MM.1S (cell line): ENCODE measurements around the gene CDC45.

Source experiments
- DNase-seq: peaks from one replicate; pipeline ENCODE4 v3.0.0-alpha.2; 2015
- H2AFZ ChIP-seq: fragments of 300-600 bp; sonication (generic); 2 replicates; pipeline ENCODE4 v1.6.0; 2016; ENCODE audit warnings: antibody characterized with exemption, low read length
- H3F3A ChIP-seq: fragments of 300-600 bp; sonication (generic); 2 replicates; pipeline ENCODE4 v1.6.1; 2016; ENCODE audit warnings: mild to moderate bottlenecking, antibody characterized with exemption, low read length, moderate library complexity, mixed read lengths; ENCODE audit not compliant: insufficient read depth
- H3K27ac ChIP-seq: fragments of 300-600 bp; sonication (generic); 2 replicates; pipeline ENCODE4 v1.5.1; 2016; ENCODE audit warnings: mild to moderate bottlenecking, low read length
- H3K27me3 ChIP-seq: fragments of 300-600 bp; sonication (generic); replicated peaks from 2 replicates; pipeline ENCODE4 v1.6.0; 2016; ENCODE audit warnings: low read length; ENCODE audit not compliant: insufficient read depth
- H3K36me3 ChIP-seq: fragments of 300-600 bp; sonication (generic); replicated peaks from 2 replicates; pipeline ENCODE4 v1.6.1; 2016; ENCODE audit warnings: mild to moderate bottlenecking, low read length, mixed read lengths; ENCODE audit not compliant: insufficient read depth
- H3K4me1 ChIP-seq: fragments of 300-600 bp; sonication (generic); 2 replicates; pipeline ENCODE4 v1.6.1; 2016; ENCODE audit warnings: low read length, mixed read lengths
- H3K4me2 ChIP-seq: fragments of 300-600 bp; sonication (generic); 2 replicates; pipeline ENCODE4 v1.6.0; 2016; ENCODE audit warnings: low read depth, low read length
- H3K4me3 ChIP-seq: fragments of 300-600 bp; sonication (generic); 2 replicates; pipeline ENCODE4 v1.5.1; 2016; ENCODE audit warnings: low read length, mixed read lengths
- H3K79me2 ChIP-seq: fragments of 300-600 bp; sonication (generic); 2 replicates; pipeline ENCODE4 v1.6.1; 2016; ENCODE audit warnings: mixed run types, low read length, mixed read lengths
- H3K9ac ChIP-seq: fragments of 300-600 bp; sonication (generic); 2 replicates; pipeline ENCODE4 v1.6.1; 2016; ENCODE audit warnings: low read length, mixed read lengths
- H3K9me2 ChIP-seq: fragments of 300-600 bp; sonication (generic); replicated peaks from 2 replicates; pipeline ENCODE4 v1.6.1; 2016; ENCODE audit warnings: mild to moderate bottlenecking, low read length, mixed read lengths; ENCODE audit not compliant: insufficient read depth
- H3K9me3 ChIP-seq: fragments of 300-600 bp; sonication (generic); replicated peaks from 2 replicates; pipeline ENCODE4 v1.6.1; 2016; ENCODE audit warnings: mild to moderate bottlenecking, low read length, mixed read lengths; ENCODE audit not compliant: insufficient read depth
- H4K20me1 ChIP-seq: fragments of 300-600 bp; sonication (generic); 2 replicates; pipeline ENCODE4 v1.6.1; 2016; ENCODE audit warnings: mild to moderate bottlenecking, low read length, moderate library complexity, mixed read lengths; ENCODE audit not compliant: insufficient read depth
- EZH2 ChIP-seq: fragments of 300-600 bp; sonication (generic); optimal IDR thresholded peaks from 2 replicates; pipeline ENCODE3; 2017; ENCODE audit warnings: low read depth, mild to moderate bottlenecking, antibody characterized with exemption, low read length, mixed read lengths
- EZH2phosphoT487 ChIP-seq: fragments of 300-600 bp; sonication (generic); IDR thresholded peaks from 2 replicates; pipeline ENCODE4 v1.6.1; 2018; ENCODE audit warnings: antibody characterized with exemption, low read length
- TF ChIP-seq, protein P1 (sequence below): fragments of 300-600 bp; sonication (generic); IDR thresholded peaks from 2 replicates; pipeline ENCODE4 v1.5.1; 2016; ENCODE audit warnings: antibody characterized with exemption, low read length, mixed read lengths

CDC45 gene

DNA sequence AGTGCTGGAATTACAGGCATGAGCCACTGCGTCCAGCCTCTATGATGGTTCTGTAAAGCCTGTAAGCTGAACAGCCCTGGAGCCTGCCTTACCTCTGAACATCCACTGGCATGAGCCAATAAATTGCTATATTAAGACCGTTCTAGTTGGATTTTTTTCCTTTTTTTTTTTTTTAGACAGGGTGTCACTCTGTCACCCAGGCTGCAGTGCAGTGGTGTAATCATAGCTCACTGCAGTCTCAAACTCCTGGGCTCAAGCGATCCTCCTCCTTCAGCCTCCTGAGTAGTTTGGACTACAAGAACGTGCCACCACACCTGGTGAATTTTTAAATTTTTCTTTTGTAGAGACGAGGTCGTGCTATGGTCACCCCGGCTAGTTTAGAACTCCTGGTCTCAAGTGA is 70.7 kb downstream of the CDC45 start:
- H3K9me3 ChIP-seq = no peaks in the 10 kb centered on the region
- no peak overlapping the region for H3K4me2 ChIP-seq
- no peaks in the 10 kb centered on the region for H3K79me2 ChIP-seq
- H3K36me3 ChIP-seq = no peaks in the 10 kb centered on the region
- H3K4me1 ChIP-seq = no peaks in the 10 kb centered on the region
- H2AFZ ChIP-seq = no peak overlapping the region
- no peak for TF ChIP-seq EZH2phosphoT487
- TF ChIP-seq EZH2 = no peak
- TF ChIP-seq, protein P1, sequence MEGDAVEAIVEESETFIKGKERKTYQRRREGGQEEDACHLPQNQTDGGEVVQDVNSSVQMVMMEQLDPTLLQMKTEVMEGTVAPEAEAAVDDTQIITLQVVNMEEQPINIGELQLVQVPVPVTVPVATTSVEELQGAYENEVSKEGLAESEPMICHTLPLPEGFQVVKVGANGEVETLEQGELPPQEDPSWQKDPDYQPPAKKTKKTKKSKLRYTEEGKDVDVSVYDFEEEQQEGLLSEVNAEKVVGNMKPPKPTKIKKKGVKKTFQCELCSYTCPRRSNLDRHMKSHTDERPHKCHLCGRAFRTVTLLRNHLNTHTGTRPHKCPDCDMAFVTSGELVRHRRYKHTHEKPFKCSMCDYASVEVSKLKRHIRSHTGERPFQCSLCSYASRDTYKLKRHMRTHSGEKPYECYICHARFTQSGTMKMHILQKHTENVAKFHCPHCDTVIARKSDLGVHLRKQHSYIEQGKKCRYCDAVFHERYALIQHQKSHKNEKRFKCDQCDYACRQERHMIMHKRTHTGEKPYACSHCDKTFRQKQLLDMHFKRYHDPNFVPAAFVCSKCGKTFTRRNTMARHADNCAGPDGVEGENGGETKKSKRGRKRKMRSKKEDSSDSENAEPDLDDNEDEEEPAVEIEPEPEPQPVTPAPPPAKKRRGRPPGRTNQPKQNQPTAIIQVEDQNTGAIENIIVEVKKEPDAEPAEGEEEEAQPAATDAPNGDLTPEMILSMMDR = no peak
- no peak overlapping the region for H3K4me3 ChIP-seq
- no peak overlapping the region for H3K27ac ChIP-seq
- no peak for DNase-seq
- no peaks in the 10 kb centered on the region for H3F3A ChIP-seq
- no peaks in the 10 kb centered on the region for H3K9me2 ChIP-seq
- H4K20me1 ChIP-seq = no peaks in the 10 kb centered on the region
- no peak overlapping the region for H3K9ac ChIP-seq
- peaks cover 11% of the 10 kb centered on the region; the same call in 1 of the 2 replicates for H3K27me3 ChIP-seq

DNA sequence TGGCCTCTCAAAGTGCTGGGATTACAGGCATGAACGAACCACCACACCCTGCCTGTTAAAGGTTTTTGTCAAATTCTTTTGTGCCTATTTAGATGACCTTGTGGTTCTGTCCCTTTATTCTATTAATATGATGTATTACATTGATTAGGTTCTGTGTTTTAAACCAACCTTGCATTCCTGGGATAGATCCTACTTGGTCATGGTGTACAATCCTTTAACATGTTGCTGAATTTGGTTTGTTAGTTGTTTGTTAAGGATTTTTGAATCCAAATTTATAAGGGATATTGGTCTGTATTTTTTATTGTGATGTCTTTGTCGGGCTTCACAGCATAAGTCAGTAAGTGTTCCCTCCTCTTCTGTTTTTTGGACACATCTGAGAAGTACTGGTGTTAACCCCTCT is 73.5 kb downstream of the CDC45 start:
- peaks cover 4% of the 10 kb centered on the region; the same call in 1 of the 2 replicates for H3K27me3 ChIP-seq
- no peaks in the 10 kb centered on the region for H3K9me2 ChIP-seq
- H3K9ac ChIP-seq = no peak overlapping the region
- TF ChIP-seq EZH2 (no peak), EZH2phosphoT487 (no peak)
- TF ChIP-seq, protein P1 = no peak
- H3K36me3 ChIP-seq = no peaks in the 10 kb centered on the region
- no peaks in the 10 kb centered on the region for H4K20me1 ChIP-seq
- H3K27ac ChIP-seq = no peak overlapping the region
- H3K9me3 ChIP-seq = no peaks in the 10 kb centered on the region
- no peaks in the 10 kb centered on the region for H3F3A ChIP-seq
- H2AFZ ChIP-seq = no peak overlapping the region
- H3K79me2 ChIP-seq = no peaks in the 10 kb centered on the region
- H3K4me1 ChIP-seq = no peaks in the 10 kb centered on the region
- no peak overlapping the region for H3K4me3 ChIP-seq
- DNase-seq = no peak
- no peak overlapping the region for H3K4me2 ChIP-seq

DNA sequence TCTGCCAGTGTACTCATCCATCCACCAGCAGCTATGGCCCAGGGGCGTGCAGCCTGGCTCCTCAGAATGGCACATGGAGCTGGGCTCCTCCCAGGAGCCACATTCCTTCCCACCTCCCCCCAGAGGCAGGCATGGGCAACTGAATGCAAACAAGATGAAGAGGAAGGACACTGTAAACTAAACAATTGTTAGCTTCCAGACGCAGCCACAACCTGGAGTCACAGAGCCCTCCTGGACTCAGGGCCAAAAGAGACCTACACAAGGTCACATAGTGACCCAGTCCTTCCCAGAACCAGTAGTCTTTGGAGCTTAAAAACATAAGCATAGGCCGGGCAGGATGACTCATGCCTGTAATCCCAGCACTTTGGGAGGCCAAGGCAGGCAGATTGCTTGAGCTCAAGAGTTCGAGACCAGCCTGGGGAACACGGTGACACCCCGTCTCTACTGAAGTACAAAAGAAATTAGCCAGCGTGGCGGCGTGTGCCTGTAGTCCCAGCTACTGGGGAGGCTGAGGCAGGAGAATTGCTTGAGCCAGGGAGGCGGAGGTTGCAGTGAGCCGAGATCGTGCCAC is 75.2 kb downstream of the CDC45 start:
- Histone ChIP-seq H3K4me3 (no peak overlapping the region), H3K36me3 (no peaks in the 10 kb centered on the region), H3K27me3 (peaks cover 4% of the 10 kb centered on the region; the same call in 1 of the 2 replicates), H3K79me2 (no peaks in the 10 kb centered on the region), H3K9me2 (no peaks in the 10 kb centered on the region), H3K9ac (no peak overlapping the region), H3K27ac (no peak overlapping the region), H3K4me2 (no peak overlapping the region), H2AFZ (no peak overlapping the region), H3K4me1 (no peaks in the 10 kb centered on the region), H3K9me3 (no peaks in the 10 kb centered on the region), H3F3A (no peaks in the 10 kb centered on the region), H4K20me1 (no peaks in the 10 kb centered on the region)
- DNase-seq = no peak
- no peak for TF ChIP-seq EZH2phosphoT487
- TF ChIP-seq, protein P1 = no peak
- no peak for TF ChIP-seq EZH2
